GM19193 (cell line): ENCODE measurements around the gene NR3C2.

Experiments
- POLR2A ChIP-seq: IDR thresholded peaks from 4 replicates; pipeline ENCODE4 v1.6.1; 2011; ENCODE audit not compliant: insufficient read depth, insufficient read length; ENCODE audit errors: extremely low read depth

NR3C2 gene

DNA sequence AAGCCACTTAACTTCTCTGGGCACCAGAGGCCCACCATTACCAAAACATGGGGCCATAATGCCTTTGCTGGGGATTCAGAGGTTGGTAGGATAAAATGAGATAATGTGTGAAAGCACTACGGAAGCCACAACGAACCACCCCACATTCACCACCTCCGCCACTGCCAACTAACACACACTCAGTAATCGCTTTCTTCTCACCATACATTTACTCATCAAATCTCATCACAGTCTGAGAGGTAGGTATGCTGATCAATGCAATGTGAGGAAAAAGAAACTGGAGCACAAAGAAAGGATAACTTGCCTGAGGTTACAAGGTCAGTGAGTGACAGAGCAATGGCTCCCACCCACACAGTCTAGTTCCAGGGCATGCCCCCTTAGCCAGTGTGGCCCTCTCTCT, 257.3 kb downstream of the NR3C2 start:
- no peak for TF ChIP-seq POLR2A

DNA sequence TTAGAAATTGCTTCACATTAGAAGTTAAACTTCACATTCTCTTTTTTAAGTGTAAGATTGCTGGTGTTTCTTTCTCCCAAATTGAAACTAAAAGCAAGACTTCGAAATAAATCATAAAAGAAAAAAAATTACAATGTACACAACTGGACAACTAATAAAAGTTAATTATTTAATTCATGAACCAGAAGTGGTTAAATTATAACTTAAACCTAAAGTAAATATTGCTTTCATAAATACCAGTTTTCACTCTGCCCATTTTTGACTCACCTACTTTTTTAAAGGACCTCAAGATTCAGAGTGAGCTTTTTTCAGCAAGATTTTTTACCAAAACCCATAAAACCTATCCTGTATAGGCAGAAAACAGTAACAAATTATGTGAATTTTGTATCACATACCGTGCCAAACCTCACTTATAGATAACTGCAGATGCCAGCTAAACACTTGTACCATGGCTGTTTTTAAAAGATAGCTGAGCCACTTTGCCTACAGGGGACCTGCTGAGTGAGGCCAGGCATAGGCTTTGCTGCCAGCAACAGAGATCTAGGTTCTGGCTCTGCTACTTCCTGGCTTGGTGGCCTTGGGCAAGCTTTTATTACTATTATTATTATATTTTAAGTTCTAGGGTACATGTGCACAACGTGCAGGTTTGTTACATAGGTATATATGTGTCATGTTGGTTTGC, 259.8 kb downstream of the NR3C2 start:
- no peak for TF ChIP-seq POLR2A

DNA sequence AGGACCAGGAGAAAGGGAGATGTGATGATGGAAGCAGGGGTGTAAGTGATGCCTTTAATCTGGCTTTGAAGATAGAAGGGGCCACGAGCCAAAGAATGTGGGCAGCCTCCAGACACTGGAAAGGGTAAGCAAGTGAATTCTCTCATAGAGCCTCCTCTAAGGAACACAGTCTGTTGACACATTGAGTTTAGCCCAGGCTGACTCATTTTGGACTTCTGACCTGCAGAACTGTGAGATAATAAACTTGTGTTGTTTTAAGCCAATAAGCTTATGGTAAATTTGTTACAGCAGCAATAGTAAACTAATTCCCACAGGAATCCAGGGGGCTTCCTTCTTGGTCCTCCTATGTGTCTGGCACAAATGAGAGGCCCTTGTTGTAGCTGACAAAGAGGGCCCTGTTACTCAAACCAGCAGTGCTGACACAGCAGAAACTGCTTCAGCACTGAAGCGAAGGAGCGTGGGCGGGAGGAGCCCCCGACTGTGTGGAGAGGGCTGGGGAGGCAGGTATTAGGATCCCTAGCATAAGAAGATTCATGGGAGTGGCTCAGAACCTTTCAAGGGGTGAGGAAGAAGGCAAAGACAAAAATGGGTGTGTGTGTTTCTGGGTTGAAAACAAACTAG, 268.7 kb downstream of the NR3C2 start:
- TF ChIP-seq POLR2A: no peak

DNA sequence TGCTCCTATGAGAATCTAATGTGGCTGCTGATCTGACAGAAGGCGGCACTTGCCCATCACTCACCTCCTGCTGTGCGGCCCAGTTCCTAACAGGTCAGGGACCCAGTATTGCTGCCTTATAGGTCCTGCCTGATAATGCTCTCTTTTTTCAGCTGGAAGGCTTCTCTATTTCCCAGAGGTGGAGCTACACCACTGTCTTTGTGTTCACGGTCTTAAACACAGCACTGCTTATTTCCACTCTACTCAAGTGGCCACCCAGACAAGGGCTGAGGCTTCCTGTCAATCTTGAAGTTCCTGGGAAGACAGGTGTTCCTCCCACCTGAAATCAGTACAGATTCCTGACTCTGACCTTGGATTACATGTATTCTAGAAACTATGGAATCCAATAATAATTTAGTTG, 270.6 kb downstream of the NR3C2 start:
- TF ChIP-seq POLR2A: no peak

DNA sequence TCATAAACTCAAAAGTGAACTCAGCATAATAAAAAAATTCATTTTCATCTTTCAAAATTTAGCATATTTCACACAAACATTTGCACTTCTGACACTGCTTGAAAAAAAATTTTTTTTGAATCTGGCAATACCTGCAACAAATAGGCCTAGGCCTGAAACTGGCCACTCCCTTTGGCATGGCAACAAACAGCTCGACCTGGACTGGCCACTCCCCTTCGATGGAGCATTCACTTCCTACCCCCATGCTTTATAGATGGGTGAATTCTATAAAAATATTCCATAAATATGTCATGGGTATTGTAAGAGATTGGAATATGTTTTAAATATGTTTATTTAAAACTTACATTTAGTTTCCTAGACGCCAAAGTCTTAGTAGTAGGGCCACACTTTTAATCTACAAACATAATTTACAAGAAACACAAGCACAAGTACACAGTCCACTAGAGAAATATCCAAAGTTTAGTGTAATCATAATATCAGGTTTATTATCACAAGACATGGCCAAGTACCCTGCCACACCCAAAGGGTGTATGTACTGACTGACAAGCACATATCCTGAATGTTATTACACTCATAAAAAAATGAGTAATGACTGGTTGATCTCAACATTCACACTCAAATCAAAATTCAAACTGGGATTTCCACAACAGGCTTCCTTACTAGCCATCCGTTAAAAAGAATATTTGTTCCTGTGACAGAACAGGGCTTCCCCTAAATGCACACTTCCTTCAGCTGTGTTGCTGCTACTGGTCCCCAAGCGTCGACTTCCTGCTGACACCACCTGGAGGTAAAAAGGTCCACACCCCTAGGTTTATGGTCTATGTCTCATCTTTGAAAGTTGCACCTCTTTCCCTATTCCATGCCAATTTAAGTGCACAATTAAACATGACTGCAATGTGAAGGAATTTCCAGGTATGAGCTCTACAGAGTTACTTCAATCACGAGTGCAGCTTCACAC, 271.5 kb downstream of the NR3C2 start:
- TF ChIP-seq POLR2A: no peak

DNA sequence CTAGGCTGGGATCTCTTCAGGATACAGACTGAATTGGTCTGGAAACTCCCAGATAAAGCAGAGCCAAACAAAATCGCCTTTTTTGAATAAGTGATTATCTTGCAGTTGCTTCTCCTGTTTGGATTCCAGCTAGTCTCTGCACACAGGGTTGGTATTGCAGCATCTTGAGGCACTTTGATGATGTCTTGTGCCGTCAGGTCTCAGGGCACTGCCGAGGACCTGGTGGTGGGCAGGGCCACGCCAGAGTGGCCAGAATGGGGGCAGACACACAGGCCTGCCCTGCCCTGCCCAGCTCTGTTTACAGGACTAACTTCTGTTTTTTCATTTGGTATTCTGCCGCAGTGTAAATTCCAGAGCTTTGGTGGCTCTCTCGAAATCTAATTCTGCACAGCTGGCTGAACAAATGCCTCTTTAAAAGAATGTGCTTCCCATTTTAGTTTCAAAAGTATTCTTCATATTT, 276.1 kb downstream of the NR3C2 start:
- no peak for TF ChIP-seq POLR2A

DNA sequence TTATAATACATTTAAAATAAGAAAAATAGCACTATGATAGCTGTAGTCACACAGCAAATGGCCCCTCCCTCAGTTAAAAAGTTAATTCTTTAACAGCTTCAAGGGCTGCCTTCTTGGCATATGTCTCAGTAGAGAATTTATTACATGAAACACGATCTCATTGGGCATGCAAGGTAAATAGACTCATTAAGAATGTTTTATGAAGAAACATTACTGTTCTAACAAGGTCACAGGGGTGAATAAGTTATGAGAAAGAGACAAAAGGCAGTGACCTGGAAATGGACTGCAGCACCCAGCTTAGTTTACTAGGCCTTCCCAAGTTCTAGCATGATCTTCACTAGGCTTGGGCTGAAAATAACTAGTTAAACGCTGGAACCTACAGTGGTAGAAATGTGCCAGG, 277.7 kb downstream of the NR3C2 start:
- no peak for TF ChIP-seq POLR2A

DNA sequence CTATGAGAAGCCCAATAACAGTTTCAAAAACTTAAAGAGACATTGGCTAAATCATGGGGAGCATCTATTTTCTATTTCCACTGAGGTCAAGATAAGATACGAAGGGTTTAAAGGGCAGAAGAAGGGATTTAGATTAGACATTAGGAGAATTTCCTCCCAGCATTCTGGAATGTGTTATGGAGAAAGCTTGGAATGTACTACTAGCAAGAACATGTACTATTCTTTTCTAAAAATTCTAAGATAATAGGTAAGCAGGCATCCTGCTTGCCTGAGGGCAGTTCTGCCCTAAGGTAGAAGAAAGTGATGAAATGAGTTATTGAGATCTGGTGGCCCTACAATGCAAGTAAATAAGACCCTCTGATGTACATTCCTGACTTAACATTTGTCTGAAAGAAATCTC, 279.2 kb downstream of the NR3C2 start:
- no peak for TF ChIP-seq POLR2A

DNA sequence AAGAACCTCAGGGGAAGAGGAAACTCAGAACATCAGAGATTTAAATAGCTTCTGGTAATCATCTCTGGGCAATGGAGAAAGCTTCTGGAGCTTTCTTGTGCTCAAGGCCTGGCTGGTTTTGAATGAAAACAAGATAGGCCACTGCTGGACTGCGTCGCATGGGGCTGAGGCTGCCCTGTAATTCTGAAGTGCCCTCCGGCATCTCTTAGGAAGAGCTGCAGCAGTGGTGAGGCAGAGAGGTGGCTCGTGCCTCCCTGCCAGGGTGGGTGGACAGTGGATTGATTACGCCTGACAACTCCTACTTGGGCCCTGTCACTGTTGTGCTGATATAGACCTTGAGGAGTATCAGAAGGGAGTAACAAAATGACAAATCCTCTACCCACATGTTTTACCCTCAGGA, 279.7 kb downstream of the NR3C2 start:
- no peak for TF ChIP-seq POLR2A

DNA sequence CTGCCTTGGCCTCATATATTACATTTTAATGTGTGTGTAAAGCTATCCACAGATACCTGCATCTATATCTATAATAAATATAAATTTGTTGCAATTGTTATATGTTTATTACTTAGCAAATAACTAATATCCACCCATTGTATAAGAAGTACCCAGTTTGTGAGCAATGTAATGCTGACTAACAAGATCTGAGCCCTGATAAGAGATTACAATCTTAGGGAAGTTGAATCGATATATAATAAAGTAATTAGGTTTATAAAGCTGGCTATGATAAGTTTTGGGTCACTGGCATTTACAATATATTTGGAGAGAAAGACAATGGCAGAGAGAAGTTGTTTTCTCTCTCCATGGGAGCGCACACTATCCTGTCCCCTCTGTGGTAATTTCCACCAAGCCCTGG, 280.6 kb downstream of the NR3C2 start:
- no peak for TF ChIP-seq POLR2A

DNA sequence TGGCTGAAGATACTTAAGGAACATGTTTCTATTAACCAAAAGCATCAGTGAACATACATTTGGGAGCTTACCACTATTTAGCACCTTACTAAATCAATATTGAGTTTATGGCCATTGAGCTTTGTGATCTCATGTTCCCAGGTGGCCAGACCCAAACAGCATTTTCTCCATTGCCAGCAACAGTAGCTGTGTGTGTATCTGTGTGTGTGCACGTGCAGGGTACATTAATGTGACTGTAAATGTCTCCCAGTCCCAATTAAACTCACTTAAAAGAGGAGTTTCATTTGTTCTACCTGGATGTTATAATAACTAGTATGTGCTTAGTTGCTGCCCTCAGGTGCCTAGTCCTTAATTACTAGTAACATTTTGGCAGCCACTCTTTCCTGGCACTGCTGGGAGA, 282.4 kb downstream of the NR3C2 start:
- no peak for TF ChIP-seq POLR2A

DNA sequence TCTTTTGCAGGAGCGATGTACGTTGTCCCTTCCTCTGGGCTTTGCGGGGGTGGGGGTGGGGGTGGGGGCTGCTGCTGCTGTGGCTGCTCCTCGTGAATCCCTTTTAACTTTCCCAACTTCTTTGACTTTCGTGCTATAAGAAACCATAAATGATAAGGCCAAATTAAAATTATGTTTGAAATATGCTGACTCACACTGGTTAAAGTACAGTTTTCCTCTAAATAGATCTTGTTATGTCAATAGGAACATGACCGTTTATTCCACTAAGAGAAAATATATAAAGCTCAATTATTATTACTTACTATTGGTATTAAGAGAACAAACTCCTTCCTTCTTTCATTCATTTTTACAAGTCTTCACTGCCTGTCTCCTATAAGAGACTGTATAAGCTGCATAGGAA, 287.4 kb downstream of the NR3C2 start:
- TF ChIP-seq POLR2A: no peak

DNA sequence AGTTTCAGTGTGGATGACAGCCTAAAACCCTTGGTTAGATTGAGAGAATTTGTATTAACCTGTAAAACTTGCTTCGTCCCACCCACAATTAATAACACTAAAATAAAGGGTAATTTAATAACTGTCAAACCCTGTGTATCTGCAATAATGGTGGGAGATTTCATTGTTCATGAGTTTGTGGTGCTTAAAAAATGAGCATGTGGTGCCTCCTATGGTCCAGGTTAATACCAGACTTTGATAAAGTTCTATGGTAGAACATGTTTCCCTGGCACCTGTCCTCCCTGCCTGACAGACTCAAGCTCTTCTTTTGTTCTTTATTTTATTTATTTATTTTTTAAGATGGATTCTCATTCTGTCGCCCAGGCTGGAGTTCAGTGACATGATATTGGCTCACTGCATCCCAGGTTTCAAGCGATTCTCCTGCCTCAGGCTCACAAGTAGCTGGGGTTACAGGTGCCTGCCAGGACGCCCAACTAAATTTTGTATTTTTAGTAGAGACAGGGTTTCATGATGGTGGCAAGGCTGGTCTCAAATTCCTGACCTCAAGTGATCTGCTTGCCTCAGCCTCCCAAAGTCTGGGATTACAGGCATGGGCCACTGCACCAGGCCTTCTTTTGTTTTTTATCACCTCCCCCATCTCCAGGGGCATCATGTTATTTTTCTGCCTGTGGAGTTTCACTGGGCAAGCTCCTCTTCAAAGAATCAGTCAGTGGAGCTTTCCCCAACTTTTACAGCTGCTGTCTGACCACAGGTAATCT, 289.2 kb downstream of the NR3C2 start:
- TF ChIP-seq POLR2A: no peak

DNA sequence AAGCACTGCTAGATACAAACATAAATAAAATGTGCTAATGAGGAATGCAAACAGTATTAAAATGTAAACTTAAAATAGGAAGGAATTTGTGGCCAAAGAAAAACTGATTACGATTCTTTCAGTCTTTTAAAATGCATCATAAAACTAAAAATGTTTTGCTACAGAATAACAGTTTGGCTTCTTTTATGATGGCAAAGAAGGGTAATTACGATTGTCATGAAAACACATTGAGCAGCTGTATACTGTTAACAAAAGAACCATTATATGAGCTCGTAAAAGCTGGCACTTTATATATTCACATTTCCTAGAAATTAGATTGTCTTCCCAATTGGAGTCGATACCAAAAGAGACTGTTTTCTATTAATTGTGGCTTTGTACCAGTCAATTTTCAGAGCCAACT, 290.4 kb downstream of the NR3C2 start:
- TF ChIP-seq POLR2A: no peak

DNA sequence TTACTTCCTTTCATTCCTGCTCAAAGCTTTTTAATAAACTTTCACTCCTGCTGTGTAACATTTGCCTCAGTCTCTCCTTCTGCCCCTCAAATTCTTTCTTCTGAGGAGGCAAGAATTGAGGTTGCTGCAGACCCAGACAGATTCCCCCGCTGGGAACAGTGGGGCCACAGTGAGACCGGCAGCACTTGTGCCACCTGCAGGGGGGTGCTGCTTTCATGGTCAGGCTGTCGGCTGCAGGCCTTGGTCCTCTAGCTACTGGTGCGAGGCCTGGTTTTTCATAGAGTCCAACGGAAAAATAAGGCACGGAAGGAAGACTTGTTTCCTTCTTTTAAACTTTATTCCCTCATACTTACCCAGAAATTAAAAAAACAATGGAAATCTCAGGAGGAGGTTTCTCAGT, 296.7 kb downstream of the NR3C2 start:
- no peak for TF ChIP-seq POLR2A
